Fibroblast of lung (primary cell): ENCODE measurements around the gene OXCT2.

Experiments
- CTCF ChIP-seq, 2 donors: IDR thresholded peaks in 1 of 2; conservative IDR thresholded peaks in 1 of 2; 1 replicate in 1 of 2; 2 replicates in 1 of 2; pipeline ENCODE4 v1.5.1; 2011 to 2012; ENCODE audit warnings: low read length in 2 of 2, control low read depth in 1 of 2, inconsistent platforms in 1 of 2, low read depth in 1 of 2, mild to moderate bottlenecking in 1 of 2
- EZH2 ChIP-seq: IDR thresholded peaks from 2 replicates; pipeline ENCODE4 v1.5.1; 2012; ENCODE audit warnings: low read length, control low read depth, mild to moderate bottlenecking; ENCODE audit errors: missing control alignments

GRCh38 chr1:39757501-39757900 is 13.6 kb downstream of the OXCT2 start:
- TF ChIP-seq CTCF (conservative IDR thresholded peaks at IDR 0.05 in 1 of 2, IDR thresholded peaks at IDR 0.05 in 1 of 2; ENCODE audit: low read depth in 1 of 2, low read length in 2 of 2), result no peak
- TF ChIP-seq EZH2, result no peak
